NCI-H524 treated with DMSO at 0.1 percent for 48 hours (cell line): ENCODE data around the gene HCFC1R1.

Experiments
- DNase-seq: peaks from one replicate; lab custom pipeline; 2025; lab: John Stamatoyannopoulos, UW

HCFC1R1 gene

GRCh38 chr16:3019594-3020246 is 4.0 kb downstream of the HCFC1R1 start:
- DNase-seq: no peak

- no peak for DNase-seq
Measured at GRCh38 chr16:3017794-3018506, 5.8 kb downstream of the HCFC1R1 start, which contains the start of gene CLDN6. TSS of gene CLDN6 (minus strand) at chr16:3018183. CDS start at chr16:3016021, 2,162 bp downstream.

GRCh38 chr16:3017344-3017743 is 6.4 kb downstream of the HCFC1R1 start:
- no peak for DNase-seq

- no peak for DNase-seq
Measured at GRCh38 chr16:3015865-3016521, 7.7 kb downstream of the HCFC1R1 start.

GRCh38 chr16:3014971-3015370 is 8.8 kb downstream of the HCFC1R1 start:
- no peak for DNase-seq

GRCh38 chr16:3013998-3014690 is 9.6 kb downstream of the HCFC1R1 start:
- no peak for DNase-seq

GRCh38 chr16:3013491-3013951 is 10.2 kb downstream of the HCFC1R1 start:
- DNase-seq: no peak

GRCh38 chr16:3012828-3013420 is 10.8 kb downstream of the HCFC1R1 start, which contains the start of gene CLDN9:
TSS of gene CLDN9 (plus strand) at chr16:3012923. CDS start at chr16:3013363, 440 bp downstream.
- DNase-seq: no peak

GRCh38 chr16:3012246-3012645 is 11.5 kb downstream of the HCFC1R1 start:
- DNase-seq: no peak

- DNase-seq: no peak
Measured at GRCh38 chr16:3010510-3010909, 13.2 kb downstream of the HCFC1R1 start.

GRCh38 chr16:3009568-3010390 is 14.0 kb downstream of the HCFC1R1 start:
- no peak for DNase-seq

- no peak for DNase-seq
Measured at GRCh38 chr16:3008690-3009037, 15.1 kb downstream of the HCFC1R1 start.

GRCh38 chr16:3007957-3008689 is 15.6 kb downstream of the HCFC1R1 start:
- DNase-seq: no peak

GRCh38 chr16:3007059-3007956 is 16.4 kb downstream of the HCFC1R1 start:
- no peak for DNase-seq

- no peak for DNase-seq
Measured at GRCh38 chr16:3004781-3005284, 18.9 kb downstream of the HCFC1R1 start.

GRCh38 chr16:3004319-3004718 is 19.4 kb downstream of the HCFC1R1 start:
- DNase-seq: no peak

- peak; percentile 97 for DNase-seq
Measured at GRCh38 chr16:3003582-3004270, 20.0 kb downstream of the HCFC1R1 start.

- DNase-seq: no peak
Measured at GRCh38 chr16:3001316-3001715, 22.4 kb downstream of the HCFC1R1 start.
